Skeletal muscle cell (primary cell): Measurements from ENCODE around the gene SLAMF7.
"Not testable (repeated sequence)": the region's sequence is repeated elsewhere in the genome, so short reads cannot be mapped to it uniquely, and the experiment has no call there.

Experiments
- DNase-seq: peaks from one replicate; pipeline ENCODE4 v3.0.0-alpha.2; 2010; ENCODE audit warnings: low read depth
- H3K4me3 ChIP-seq: 2 replicates; pipeline ENCODE4 v1.5.1; 2011; ENCODE audit warnings: low read depth, mild to moderate bottlenecking, control low read depth, low read length, moderate library complexity

The SLAMF7 gene

GRCh38 chr1:160767395-160768294, 28.6 kb downstream of the SLAMF7 start:
- no peak for DNase-seq
- H3K4me3 ChIP-seq, result no peak overlapping the region

GRCh38 chr1:160768295-160768657, 29.2 kb downstream of the SLAMF7 start:
- H3K4me3 ChIP-seq, result no peak overlapping the region
- DNase-seq, result no peak

- no peak for DNase-seq
- H3K4me3 ChIP-seq, result no peak overlapping the region
These were observed 33.3 kb downstream of the SLAMF7 start for GRCh38 chr1:160772331-160772730.

- DNase-seq, result no peak
- H3K4me3 ChIP-seq, result no peak overlapping the region
These were observed 34.0 kb downstream of the SLAMF7 start for GRCh38 chr1:160773093-160773492.

GRCh38 chr1:160774886-160775719, 36.1 kb downstream of the SLAMF7 start:
- H3K4me3 ChIP-seq, result no peak overlapping the region
- DNase-seq, result no peak

GRCh38 chr1:160776178-160776577, 37.1 kb downstream of the SLAMF7 start:
- H3K4me3 ChIP-seq, result no peak overlapping the region
- no peak for DNase-seq

- H3K4me3 ChIP-seq, result no peak overlapping the region
- no peak for DNase-seq
These were observed 38.5 kb downstream of the SLAMF7 start for GRCh38 chr1:160777486-160778089.

- no peak overlapping the region for H3K4me3 ChIP-seq
- DNase-seq, result no peak
These were observed 39.9 kb downstream of the SLAMF7 start for GRCh38 chr1:160778976-160779375.

- no peak for DNase-seq
- no peak overlapping the region for H3K4me3 ChIP-seq
These were observed 40.8 kb downstream of the SLAMF7 start for GRCh38 chr1:160779626-160780397.

GRCh38 chr1:160780398-160780755, 41.3 kb downstream of the SLAMF7 start:
- no peak overlapping the region for H3K4me3 ChIP-seq
- no peak for DNase-seq

- H3K4me3 ChIP-seq, result no peak overlapping the region
- DNase-seq, result no peak
These were observed 42.2 kb downstream of the SLAMF7 start for GRCh38 chr1:160781186-160781766.

- H3K4me3 ChIP-seq, result no peak overlapping the region
- no peak for DNase-seq
These were observed 43.1 kb downstream of the SLAMF7 start for GRCh38 chr1:160781914-160782689.

GRCh38 chr1:160782988-160783765, 44.1 kb downstream of the SLAMF7 start:
- not testable (repeated sequence) for DNase-seq, H3K4me3 ChIP-seq

- no peak for DNase-seq
- no peak overlapping the region for H3K4me3 ChIP-seq
These were observed 50.1 kb downstream of the SLAMF7 start for GRCh38 chr1:160789051-160789701.

- no peak for DNase-seq
These were observed 50.9 kb downstream of the SLAMF7 start for GRCh38 chr1:160789702-160790611.

GRCh38 chr1:160794376-160794775, 55.3 kb downstream of the SLAMF7 start:
- H3K4me3 ChIP-seq, result no peak overlapping the region
- DNase-seq, result no peak

More at GRCh38 chr1:160789702-160790611, 50.9 kb downstream of the SLAMF7 start:
- H3K4me3 ChIP-seq, result no peak overlapping the region
